8988T (cell line): ENCODE results near the gene SYCE1L.
"Not testable (repeated sequence)": the region's sequence is repeated elsewhere in the genome, so short reads cannot be mapped to it uniquely, and the experiment has no call there.

Experiments used
- DNase-seq: peaks from one replicate; pipeline ENCODE4 v3.0.0; 2011

SYCE1L gene

DNA sequence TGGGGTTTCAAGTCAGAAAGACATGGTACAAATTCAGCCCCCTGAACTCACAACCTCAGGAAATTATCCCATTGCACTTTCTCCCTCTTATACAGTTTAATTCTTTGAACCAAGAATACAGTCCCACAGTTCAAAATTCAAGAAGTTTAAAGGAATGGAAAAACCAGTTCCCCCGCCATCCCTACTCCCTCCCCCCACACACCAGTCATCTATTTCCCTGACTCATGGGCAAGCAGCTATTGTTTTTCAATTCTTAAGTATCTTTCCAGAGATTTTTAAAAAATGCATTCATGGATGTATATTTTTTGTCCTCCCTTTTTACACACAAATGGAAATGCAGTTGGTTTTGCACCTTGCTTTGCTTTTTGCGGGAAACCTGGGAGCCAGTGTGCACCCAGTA lies 7.3 kb downstream of the SYCE1L start:
- no peak for DNase-seq

DNA sequence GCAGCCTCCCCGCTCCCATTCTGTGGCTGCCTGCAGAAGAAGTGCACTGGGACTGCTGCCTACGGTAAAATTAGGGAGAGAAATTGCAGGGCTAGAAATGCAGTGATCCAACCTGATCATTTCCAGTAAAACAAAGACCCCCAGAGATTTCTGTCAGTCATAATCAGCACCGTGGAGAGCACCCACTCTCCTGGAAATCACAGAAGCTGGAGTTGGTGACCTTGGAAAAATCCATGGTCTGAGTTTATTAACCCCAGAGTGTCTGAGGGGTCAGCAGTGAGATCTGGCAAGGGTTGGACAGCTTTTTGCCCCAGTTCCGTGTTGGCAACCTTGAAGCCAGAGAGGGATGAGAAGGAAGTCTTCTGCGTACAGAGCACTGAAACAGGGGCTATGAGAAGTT lies 7.8 kb downstream of the SYCE1L start:
- DNase-seq, result no peak

DNA sequence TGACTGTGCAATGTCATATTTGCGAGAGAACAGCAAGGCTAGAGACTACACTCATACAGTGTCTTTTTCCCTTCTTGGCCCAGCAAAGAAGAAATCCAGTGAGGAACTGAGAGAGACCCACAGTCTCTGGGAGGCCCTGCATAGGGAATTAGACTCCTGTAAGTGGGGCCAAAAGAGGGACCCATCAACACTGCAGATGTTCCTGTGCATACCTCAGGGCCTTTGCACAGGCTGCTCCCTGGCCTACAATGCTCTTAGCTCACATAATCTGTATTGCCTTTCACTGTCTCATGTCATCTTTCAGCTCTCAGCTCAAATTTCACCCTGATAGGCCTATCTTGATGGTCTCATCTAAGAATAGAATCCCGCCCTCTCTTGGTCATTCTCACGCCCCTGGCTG lies 9.2 kb downstream of the SYCE1L start:
- no peak for DNase-seq

DNA sequence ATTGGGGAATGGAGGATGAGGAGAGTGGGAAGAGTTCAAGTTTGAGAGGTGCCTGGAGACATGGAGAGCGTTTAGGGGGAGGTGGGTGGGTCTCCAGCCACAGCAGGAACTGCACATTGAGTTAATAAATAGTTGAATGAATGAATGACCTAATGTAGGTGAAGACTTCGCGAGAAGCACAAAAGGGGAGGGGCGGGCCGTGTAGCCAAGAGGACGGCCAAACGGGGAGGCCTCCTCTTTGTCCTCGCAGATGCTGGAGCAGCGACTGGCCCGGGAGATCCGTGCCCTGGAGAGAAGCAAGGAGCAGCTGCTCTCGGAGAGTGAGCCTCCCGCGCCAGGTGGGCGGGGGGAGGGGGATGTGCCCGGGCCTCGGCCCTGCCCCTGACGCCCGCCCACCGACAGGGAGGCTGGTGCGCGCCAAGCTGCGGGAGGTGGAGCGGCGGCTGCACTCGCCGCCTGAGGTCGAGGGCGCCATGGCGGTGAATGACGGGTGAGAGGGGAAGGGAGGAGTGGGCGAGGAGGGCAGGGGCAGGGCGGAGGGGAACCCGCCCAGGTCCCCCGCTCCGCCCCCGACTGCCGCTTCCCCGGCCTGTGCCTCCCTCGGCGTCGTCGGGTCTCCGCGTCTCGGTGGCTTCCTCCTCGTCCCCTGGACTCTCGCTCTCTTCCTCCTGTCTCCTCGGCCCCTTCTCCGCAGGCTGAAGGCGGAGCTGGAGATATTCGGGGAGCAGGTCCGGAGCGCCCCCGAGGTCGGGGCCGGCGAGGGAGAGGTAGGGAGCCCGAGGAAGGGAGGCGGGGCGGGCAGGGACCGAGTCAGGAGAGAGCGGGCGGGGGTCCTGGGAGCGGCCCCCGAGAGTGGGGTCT lies 12.9 kb downstream of the SYCE1L start:
- DNase-seq, result no peak

DNA sequence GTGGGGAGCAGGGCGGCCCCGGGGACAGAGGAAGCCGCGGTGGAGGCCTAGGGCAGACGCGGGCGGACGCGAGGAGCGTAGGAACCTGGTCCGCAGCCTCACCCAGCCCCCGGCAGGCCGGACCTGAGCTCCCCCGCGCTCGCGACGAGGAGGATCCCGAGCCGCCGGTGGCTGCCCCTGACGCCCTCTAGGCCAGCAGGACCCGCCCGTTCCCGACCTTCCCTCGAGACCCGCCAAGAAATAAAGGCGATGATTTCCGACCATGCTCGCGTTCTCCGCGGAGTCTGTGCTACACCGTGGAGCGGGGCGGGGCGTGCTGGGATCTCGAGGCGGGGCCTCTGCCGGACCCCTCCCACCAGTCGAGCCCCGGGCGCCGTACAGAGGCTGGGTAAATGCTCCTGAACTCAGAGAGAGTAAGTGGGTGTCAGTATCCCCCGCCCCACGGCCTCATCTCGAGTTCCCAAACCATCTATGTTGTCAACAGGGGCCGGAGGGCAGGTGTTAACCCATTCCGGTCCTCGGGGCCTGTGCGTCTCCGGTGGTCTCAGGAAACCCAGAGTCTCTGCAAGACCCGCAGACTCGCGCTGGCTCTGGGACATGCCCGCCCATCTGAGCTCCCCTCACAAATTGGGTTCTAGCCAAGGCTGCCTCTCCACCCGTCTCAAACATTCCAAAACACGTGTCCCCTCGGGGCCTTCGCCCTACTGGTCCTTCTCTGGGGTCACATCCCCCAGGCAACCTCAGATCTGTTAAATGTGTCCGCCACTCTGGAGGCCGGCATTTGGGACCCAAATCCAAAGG lies 13.7 kb downstream of the SYCE1L start:
- no peak for DNase-seq

DNA sequence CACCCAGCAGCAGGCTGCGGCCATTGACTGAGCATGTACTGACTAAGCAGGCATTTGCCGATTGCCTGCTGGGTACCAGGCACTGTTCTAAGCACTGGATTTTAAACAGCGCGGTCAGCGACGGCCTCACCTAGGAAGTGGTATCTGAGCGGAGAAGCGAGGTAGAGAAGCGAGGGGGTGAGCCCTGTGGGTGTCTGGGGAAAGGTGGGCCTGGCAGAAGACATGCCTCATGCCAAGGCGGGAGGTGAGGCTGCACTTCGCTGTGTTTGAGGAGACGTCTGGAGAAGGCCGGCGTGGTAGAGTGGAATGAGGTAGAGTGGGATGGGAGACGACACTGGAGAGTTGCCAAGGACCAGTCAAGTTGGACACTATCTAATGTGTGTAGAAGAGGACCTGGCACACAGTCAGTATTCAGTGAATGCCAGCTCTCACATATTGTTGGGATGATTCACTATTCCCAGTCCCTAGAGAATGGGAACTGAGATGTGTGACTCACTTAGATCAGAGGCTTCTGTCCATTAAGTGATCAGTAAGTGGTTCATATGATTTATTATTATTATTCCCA lies 14.4 kb downstream of the SYCE1L start:
- peak; percentile 97 for DNase-seq

DNA sequence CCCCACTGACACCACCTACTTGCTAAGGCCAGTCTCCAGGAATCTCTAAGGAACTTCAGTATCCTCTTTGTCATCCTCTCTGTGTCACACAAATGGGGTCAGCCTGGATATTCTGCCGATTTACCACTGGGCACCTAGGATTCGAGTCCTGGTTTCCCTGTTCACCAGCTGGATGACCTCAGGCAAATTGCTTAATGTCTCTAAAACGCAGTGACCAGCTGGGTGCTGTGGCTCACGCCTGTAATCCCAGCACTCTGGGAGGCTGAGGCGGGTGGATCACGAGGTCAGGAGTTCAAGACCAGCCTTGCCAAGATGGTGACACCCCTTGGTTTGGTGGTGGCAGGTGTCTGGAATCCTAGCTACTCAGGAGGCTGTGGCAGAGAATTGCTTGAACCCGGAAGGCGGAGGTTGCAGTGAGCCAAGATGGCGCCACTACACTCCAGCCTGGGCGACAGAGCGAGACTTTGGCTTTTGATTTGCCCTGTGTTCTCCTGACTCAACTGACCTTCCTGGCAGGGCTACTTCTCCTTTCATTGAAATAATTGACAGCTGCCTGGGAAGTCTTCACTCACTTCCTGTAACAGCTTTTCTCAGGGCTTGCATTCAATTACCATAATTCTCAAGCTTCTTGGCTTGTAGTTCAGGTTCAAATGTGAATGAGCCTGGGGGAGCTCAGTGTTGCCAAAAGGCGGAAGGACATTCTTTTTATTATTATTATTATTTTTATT lies 15.4 kb downstream of the SYCE1L start:
- no peak for DNase-seq

DNA sequence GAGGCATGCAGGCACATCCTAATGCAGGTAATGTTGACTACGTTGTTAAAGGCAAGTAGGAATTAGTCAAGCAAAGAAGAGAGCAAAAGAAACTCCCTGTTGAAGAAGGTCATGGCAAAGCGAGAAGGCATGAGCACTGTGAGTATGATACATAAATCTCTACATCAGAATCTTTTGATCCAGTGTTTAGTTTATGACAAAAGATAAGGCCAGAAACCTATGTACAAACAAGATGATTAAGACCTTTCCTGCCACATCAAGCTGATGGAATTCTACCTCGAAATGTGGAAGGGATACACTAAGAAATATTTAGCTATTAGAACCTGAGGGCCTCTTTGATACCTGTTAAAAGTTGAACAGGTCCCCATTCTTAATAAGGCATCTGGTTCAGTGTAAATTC lies 20.2 kb downstream of the SYCE1L start:
- DNase-seq, result no peak

DNA sequence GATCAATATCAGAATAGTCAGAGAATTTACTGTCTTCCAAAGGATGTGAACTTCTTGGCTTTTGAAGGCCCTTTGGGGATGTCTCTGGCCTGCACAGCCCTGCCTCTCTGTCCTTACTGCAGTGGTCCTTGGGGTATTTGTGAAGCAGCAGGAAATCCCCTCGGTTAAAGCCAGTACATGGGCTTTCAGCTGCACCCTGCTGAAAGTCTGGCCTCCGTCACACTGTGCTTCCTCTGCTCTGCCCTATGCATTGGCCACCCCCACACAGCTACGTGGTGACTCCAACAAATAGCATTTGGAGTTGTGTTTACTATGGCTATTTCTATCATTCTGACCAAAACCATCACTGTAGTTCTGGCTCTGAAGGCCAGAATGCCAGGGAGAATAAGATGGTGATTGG lies 21.2 kb downstream of the SYCE1L start:
- no peak for DNase-seq

DNA sequence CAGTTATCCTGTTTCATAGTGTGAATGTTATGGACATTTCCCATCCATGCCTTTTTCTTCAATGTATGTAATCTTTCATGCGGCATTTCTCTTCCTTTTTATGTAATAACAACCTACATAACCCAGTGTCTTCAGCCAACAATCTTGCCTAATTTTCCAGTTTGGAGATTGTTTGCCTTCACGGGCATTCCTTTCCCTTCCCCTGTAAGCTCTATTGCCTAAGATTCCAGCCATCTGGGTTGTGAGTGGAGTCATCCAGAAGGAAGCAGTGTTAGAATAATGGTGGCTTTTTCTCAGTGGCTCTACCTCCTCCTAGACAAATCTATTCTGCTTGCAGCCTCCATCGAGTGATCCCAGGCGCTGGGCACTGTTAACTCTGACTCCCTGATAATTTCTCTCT lies 22.3 kb downstream of the SYCE1L start:
- no peak for DNase-seq

DNA sequence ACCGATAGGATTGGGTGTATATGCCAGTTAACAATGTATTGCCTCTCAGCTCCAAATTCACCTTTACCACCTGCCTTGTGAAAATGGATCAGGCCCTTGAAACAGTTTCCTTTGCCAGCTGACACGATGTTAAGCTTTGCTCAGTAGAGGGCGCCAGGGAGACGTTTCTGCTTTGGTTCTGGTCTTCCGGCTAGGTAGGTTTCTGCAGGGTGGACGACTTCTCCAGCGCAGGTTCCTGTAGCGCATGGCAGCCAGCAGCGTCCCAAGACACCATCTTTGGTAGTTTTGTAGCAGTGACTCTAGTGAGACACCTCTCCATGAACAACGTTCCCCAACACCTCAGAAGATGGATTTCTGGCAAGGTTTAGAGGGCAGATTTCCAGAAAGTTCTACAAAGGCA lies 24.0 kb downstream of the SYCE1L start:
- DNase-seq, result no peak

DNA sequence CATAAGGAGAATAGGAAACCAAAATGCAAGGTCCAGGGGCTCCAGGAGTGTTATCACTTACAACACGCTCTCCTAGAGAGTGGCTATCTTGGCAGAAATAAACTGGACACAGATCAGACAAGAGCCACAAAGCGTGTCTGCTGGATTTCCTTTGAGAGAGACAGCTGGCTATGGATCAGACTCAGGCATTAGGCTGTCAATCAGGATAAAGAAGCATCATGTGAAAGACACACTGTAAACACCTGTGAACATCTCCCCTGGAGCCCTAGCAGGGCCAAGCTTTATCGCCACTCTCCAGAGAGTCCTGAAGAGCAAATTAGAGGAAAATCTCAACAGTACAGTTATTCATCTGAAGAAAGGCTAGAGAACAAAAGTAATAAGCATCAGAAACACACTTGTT lies 26.0 kb downstream of the SYCE1L start:
- no peak for DNase-seq

DNA sequence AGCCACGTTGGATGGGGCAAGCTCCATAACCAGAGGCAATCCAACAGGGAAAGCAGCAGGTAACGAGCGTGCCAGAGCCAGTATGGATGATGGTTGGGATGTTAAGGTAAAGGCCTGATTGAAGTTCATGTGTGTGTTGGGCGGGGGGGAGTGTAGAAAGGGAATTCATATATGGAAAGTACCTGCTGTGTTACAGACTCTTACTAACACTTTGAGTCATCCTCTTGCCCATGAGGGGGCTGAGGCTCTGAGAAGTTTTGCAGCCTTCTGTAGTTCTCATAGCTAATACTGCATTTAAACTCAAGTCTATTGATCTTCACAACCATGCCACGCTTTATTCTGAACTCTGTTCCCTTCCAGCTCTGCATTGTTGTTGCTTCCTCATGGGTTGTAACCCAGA lies 28.5 kb downstream of the SYCE1L start:
- DNase-seq, result no peak

DNA sequence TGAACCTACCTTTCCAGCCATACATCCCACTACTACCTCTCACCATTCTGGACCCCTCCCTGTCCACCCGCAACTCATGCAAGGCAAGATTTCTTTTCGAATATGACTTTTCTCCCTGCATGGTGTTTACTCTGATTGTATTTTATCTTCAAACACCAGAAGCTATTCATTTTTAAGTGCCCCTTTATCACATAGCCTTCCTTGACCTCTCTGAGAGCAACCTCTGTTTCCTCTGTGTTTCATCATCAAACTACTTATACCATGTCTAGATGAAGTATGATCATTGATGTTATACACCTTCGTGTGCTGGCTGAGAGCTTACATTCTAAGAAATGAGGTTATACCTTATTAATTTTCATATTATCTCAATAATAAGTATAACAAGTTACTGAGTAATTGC lies 31.8 kb downstream of the SYCE1L start:
- DNase-seq, result no peak

DNA sequence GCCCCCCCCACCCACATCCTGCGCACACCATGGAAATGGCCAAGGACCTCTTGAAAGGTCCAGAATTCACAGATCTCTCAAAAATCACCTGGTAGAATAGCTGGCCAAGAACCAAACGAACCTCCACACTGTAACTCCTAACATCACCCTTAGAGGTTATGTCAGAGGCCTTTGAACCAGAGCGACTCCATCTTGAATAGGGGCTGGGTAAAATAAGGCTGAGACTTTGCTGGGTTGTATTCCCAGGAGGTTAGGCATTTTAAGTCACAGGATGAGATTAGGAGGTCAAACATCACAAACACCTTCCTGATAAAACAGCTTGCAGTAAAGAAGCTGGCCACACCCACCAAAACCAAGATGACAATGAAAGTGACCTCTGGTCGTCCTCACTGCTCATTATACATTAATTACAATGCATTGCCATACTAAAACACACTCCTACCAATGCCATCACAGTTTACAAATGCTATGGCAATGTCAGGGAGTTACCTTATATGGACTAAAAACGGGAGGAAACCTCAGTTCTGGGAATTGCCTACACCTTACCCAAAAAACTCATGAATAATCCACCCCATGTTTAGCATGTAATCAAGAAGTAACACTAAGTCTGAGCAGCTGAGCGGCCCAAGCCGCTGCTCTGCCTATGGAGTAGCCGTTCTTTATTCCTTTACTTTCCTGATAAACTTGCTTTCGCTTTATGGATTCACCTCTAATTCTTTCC lies 34.8 kb downstream of the SYCE1L start:
- DNase-seq, result no peak

DNA sequence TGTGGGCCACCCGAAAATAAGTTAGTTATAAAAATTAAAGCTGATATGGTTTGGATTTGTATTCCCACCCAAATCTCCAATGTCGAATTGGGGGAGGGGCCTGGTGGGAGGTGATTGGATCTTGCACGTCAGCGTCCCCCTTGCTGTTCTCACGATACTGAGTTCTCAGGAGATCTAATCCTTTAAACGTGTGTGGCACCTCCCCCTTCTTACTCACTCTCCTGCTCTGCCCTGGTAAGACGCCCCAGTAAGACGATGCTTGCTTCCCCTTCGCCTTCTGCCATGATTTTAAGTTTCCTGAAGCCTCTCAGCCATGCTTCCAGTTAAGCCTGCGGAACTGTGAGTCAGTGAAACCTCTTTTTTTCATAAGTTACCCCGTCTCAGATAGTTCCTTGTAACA lies 35.4 kb downstream of the SYCE1L start:
- no peak for DNase-seq

DNA sequence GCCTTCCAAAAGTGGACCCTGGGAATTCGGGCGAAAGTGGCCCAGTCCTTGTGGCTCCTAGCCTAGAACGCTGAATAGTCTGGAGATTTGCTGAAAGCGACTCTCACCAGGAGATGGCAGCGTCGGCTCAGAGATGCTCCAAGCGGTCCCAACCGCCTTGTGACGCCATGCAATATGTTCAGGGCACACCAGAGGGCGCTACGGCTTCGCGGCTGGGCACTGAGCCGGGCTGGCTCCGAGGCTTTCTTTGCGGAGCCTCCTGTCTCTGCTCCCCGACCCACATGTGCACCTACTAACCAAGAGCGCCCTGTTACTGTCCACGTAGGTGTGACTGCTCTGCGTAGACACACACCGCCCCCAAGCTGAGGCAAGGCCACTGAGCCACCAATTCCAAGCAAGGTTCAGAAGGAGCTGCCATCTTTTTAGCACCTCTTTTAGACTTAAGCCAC lies 36.9 kb downstream of the SYCE1L start:
- DNase-seq, result peak; percentile 75

DNA sequence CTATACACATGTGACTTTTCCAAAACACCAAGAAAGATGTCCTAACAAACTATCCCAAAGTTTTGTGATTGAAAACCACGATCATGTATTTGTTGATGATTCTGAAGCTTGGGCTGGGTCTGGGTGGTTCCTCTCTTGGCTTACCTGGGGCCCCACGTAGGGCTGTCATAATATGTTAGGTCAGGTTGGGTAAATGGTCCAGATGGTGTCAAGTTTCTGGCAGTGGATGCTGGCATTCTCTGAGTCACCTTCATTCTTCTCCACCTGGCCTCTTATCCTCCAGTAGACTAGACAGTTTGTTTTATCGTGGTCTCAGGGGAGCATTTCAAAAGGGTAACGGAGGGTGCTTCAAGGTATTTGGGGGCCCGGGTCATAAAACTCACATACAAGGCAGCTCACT lies 39.4 kb downstream of the SYCE1L start:
- DNase-seq, result no peak

DNA sequence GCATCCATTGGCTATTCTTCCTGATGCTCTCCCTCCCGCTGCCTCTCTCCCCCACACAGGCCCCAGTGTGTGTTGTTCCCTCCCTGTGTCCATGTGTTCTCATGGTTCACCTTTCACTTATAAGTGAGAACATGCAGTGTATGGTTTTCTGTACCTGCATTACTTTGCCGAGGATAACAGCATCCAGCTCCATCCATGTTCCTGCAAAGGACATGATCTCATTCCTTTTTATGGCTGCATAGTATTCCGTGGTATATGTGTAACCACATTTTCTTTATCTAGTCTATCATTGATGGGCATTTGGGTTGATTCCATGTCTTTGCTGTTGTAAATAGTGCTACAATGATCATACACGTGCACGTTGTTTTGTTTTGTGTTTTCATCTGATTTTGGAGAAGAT lies 43.3 kb downstream of the SYCE1L start:
- not testable (repeated sequence) for DNase-seq

DNA sequence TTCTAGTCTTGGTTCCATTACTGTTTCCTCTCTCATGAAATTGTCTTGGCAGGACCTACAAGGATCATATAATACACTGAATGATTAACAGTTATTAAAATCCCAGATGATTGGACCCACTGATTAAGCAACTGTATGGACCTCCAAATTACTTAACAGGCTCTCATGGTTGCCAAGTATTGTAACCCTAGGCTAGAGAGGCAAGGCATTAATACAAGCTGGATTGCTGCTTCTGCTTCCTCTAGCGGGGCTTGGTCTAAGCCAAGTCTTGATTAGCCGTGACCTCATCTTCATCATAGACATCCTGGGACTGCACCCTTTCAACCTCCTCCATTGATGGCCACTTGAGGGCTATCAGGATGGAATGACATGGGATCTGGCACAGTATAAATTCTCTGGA lies 46.9 kb downstream of the SYCE1L start:
- no peak for DNase-seq

DNA sequence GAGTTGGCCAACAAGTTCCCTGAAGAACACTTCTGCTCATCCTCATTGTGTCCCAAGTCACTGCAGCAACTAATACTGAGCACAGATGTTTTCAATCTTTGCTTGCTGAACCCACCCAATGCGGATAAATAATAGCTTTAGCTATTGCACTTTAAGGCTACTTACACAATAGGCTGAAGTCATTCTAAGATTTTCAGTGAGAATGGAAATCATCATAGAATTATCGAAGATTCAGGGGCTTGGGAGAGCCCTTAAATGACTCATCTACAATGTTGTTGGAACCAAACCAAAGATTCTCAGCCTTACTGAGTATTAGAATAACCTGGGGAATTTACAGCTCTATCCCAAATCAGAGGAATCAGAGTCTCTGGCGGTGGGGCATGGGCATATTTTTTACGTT lies 51.2 kb downstream of the SYCE1L start:
- DNase-seq, result no peak
